Gastroesophageal sphincter (tissue), 4 donors: ENCODE data around the gene BNIPL. TPM values are rescaled to one million over a fixed set of nuclear protein-coding genes. Genes with fewer than 3 reads are reported as not detected.

Experiments
- ATAC-seq: fragments of 150-250 bp; one replicate; pipeline ENCODE4 v1.9.1; 2016; ENCODE audit warnings: mild to moderate bottlenecking, moderate library complexity
- H3K27ac ChIP-seq, 4 donors: fragments of 200-600 bp; sonication (generic) in 3 of 4; 1 replicate in 3 of 4; 2 replicates in 1 of 4; pipeline ENCODE4 v1.5.1; 2016 to 2019
- H3K27me3 ChIP-seq: fragments of 200-600 bp; sonication (generic); one replicate; pipeline ENCODE4 v1.5.1; 2019
- H3K36me3 ChIP-seq, 2 donors: fragments of 200-600 bp; sonication (generic); one replicate each; pipeline ENCODE4 v1.5.1; 2019; ENCODE audit warnings: control low read depth in 1 of 2
- H3K4me1 ChIP-seq, 3 donors: fragments of 200-600 bp; sonication (generic); 1 replicate in 2 of 3; 2 replicates in 1 of 3; pipeline ENCODE4 v1.5.1; 2016 to 2019; ENCODE audit warnings: control low read depth in 2 of 3
- H3K4me3 ChIP-seq, 2 donors: fragments of 200-600 bp; sonication (generic); one replicate each; pipeline ENCODE4 v1.5.1; 2019; ENCODE audit warnings: mild to moderate bottlenecking in 1 of 2, moderate library complexity in 1 of 2
- H3K9me3 ChIP-seq, 3 donors: fragments of 200-600 bp; sonication (generic); one replicate each; pipeline ENCODE4 v1.5.1; 2017 to 2019; ENCODE audit warnings: control low read depth in 2 of 3
- CTCF ChIP-seq, 4 experiments: fragments of 200-600 bp in 2 of 4; fragments of 450-650 bp in 2 of 4; sonication (generic) in 1 of 4; IDR thresholded peaks; one replicate each; pipeline ENCODE4 v1.5.1; 2017 to 2019; ENCODE audit warnings: antibody characterized with exemption in 4 of 4, mild to moderate bottlenecking in 2 of 4, moderate library complexity in 2 of 4
- EP300 ChIP-seq: sonication (generic); formaldehyde crosslinking; IDR thresholded peaks from one replicate; pipeline ENCODE4 v1.6.1; 2017; ENCODE audit warnings: antibody characterized with exemption, mild to moderate bottlenecking
- POLR2A ChIP-seq, 2 donors: fragments of 450-650 bp; IDR thresholded peaks; one replicate each; pipeline ENCODE4 v1.6.1; 2017; ENCODE audit warnings: antibody characterized with exemption in 2 of 2, mild to moderate bottlenecking in 2 of 2, moderate library complexity in 1 of 2
- POLR2AphosphoS5 ChIP-seq: sonication (generic); formaldehyde crosslinking; IDR thresholded peaks from one replicate; pipeline ENCODE4 v1.6.1; 2017; ENCODE audit warnings: antibody characterized with exemption
- WGBS, 2 donors: methylation state at CpG; one replicate each; pipeline ENCODE4 v1.1.5; 2018; ENCODE audit warnings: low coverage in 1 of 2; 5-methylcytosine and 5-hydroxymethylcytosine counted together
- total RNA-seq, 4 donors: library from RNA; depleted of rRNA; stranded (reverse); fragments of >200 nt; gene quantifications; one replicate each; pipeline ENCODE4 v1.1.0, GENCODE V29; 2016

The BNIPL gene
- total RNA-seq, 4 donors from 2014 or later: 0.13 to 6.1 (median 0.70) TPM

- peak within 1 kb of the TSS; percentile 41 to 97 (median 91) for H3K27ac ChIP-seq
- no peaks in the 10 kb centered on the region for H3K9me3 ChIP-seq
- H3K4me3 ChIP-seq: peak within 1 kb of the TSS; percentile 50 to 63
- peak; percentile 84 for ATAC-seq
- peaks cover 0 to 35% (median 4%) of the 10 kb centered on the region in 3 donors for H3K4me1 ChIP-seq
- TF ChIP-seq EP300 (no peak), CTCF (IDR thresholded peaks at IDR 0.05) (peak in 1 of 4 experiments; percentile 17), POLR2A (IDR thresholded peaks at IDR 0.05) (peak; percentile 40 to 44), POLR2AphosphoS5 (peak; percentile 60)
- 0% methylated on average over 1 of the region's 29 CpGs; no CpG with 5 or more reads in 1 of the 2 donors for WGBS, 2 donors
- peaks cover 0 to 21% of the 10 kb centered on the region in 2 donors for H3K36me3 ChIP-seq
- H3K27me3 ChIP-seq: no peaks in the 10 kb centered on the region
Measured at GRCh38 chr1:151047591-151047924, 11.2 kb downstream of the BNIPL start, which contains the start of gene C1orf56. TSS of gene C1orf56 (plus strand) at chr1:151047751. CDS start at chr1:151047848, 97 bp downstream.

- H3K4me1 ChIP-seq: peaks cover 0 to 35% (median 4%) of the 10 kb centered on the region in 3 donors
- no peaks in the 10 kb centered on the region for H3K9me3 ChIP-seq
- H3K36me3 ChIP-seq: peaks cover 0 to 26% of the 10 kb centered on the region in 2 donors
- WGBS, 2 donors: 0% methylated on average over 6 to 12 of the region's 48 CpGs
- ATAC-seq: peak; percentile 79
- H3K27me3 ChIP-seq: no peaks in the 10 kb centered on the region
- H3K4me3 ChIP-seq: peak overlapping the region; percentile 50 to 63
- TF ChIP-seq POLR2AphosphoS5 (peak; percentile 34), CTCF (IDR thresholded peaks at IDR 0.05) (peak in 2 of 4 experiments; percentile 65 to 69), POLR2A (IDR thresholded peaks at IDR 0.05) (no peak), EP300 (no peak)
- peak overlapping the region; percentile 41 to 97 (median 91) for H3K27ac ChIP-seq
Measured at GRCh38 chr1:151047925-151048644, 11.7 kb downstream of the BNIPL start.

- TF ChIP-seq EP300: no peak
- peak in 1 of 4 experiments; percentile 54 for TF ChIP-seq CTCF (IDR thresholded peaks at IDR 0.05)
- no peaks in the 10 kb centered on the region for H3K9me3 ChIP-seq
- 6 to 8% methylated on average over 1 to 2 of the region's 3 CpGs for WGBS, 2 donors
- ATAC-seq: no peak
- H3K4me3 ChIP-seq: peak overlapping the region; percentile 50 to 63
- H3K4me1 ChIP-seq: peaks cover 0 to 35% (median 4%) of the 10 kb centered on the region in 3 donors
- H3K27ac ChIP-seq: peak overlapping the region in 3 of 4 donors; percentile 87 to 97 (median 95)
- no peaks in the 10 kb centered on the region for H3K27me3 ChIP-seq
- H3K36me3 ChIP-seq: peaks cover 0 to 32% of the 10 kb centered on the region in 2 donors
Measured at GRCh38 chr1:151048645-151049032, 12.3 kb downstream of the BNIPL start.

GRCh38 chr1:151049458-151049857, 13.1 kb downstream of the BNIPL start:
- H3K4me3 ChIP-seq: no peak overlapping the region
- peaks cover 0 to 35% (median 4%) of the 10 kb centered on the region in 3 donors for H3K4me1 ChIP-seq
- H3K27me3 ChIP-seq: no peaks in the 10 kb centered on the region
- peaks cover 0 to 40% of the 10 kb centered on the region in 2 donors for H3K36me3 ChIP-seq
- no peaks in the 10 kb centered on the region for H3K9me3 ChIP-seq
- TF ChIP-seq CTCF (IDR thresholded peaks at IDR 0.05): no peak
- TF ChIP-seq POLR2A (IDR thresholded peaks at IDR 0.05): no peak
- TF ChIP-seq POLR2AphosphoS5: no peak
- no peak for TF ChIP-seq EP300
- WGBS, 2 donors: 84% methylated on average over 4 of the region's 5 CpGs; no CpG with 5 or more reads in 1 of the 2 donors
- peak overlapping the region in 2 of 4 donors; percentile 25 to 87 for H3K27ac ChIP-seq
- no peak for ATAC-seq
